ENCODE results near the gene GFOD2.

GFOD2 gene

DNA sequence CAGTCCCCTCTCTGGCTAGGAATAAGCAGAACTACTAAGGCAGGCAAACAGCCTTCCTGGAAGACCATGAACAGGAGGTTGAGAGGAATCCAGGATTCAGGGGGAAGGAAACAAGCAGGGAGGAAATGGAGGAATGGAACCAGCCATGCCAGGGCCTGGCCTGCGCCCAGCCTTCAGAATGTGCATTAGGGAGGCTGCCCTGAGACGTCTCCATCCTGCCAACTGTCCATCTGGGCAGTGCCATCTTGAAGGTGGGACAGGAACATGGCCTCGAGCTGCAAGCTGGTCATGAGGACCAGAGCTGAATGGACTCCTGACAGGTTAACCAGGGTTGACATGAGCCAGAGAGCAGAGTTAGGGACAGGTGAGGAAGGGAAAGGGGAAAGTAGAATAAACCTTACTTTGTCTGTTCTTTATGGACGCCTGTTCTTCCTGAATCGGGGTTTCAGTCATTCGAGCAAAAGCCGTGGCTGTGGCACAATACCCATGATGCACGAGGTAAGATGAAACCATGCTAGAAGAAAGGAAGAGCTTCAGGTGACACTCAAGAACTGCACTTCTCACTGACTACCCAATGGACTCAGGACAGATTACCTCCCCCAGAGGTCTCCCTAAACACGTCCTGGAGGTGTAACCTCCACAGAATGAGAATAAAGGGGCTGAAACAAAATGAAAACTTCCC lies 12.1 kb upstream of the GFOD2 start:
- no peak for DNase-seq

DNA sequence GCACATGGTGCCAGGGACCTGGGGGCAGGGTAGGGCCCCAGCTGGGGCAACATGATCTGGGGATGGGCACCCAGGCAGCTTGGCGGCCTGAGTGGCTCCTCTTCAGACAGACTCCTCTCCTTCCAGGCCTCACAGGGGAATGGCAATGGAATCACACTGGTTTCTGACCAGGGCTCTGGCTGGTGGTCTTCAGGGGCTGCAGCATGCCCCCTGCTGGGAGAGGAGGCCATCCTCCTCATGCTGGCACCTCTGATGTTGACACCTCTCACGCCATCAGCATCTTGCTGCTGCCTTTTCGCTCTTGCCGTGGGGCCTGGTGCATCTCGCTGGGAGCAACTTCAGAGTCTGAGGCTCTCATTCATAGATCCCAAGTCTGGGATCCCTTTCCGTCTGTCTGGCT lies 11.2 kb upstream of the GFOD2 start:
- no peak for DNase-seq

DNA sequence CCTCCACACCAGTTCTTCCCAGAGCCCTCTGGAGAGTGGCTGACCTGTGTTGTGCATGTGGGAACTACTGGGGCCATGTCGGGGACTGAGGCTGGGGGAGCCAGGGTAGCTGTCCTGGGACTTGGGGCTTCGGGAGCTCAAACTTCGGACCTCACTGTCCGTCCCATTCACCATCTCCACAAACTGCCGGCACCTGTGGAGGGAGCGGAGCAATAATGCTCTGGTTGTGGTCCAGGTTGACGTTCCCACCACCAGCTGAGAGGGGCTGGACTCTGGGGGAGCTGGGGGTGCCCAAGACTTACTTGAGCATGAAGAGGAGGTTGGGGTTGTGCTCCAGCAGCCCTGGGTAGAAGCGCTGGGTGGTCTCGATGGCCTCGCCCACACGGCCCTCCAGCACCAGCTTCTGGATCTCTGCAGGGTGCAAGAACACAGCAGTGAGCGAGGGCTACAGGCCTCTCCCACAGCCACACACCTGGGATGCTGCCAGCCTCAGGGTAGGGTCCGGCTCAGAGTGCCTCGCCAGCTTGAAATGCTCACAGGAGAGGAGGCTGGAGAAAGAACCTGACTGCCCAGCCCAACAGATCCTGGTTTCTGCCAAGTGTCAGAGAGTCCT lies 10.6 kb upstream of the GFOD2 start:
- DNase-seq, result no peak

DNA sequence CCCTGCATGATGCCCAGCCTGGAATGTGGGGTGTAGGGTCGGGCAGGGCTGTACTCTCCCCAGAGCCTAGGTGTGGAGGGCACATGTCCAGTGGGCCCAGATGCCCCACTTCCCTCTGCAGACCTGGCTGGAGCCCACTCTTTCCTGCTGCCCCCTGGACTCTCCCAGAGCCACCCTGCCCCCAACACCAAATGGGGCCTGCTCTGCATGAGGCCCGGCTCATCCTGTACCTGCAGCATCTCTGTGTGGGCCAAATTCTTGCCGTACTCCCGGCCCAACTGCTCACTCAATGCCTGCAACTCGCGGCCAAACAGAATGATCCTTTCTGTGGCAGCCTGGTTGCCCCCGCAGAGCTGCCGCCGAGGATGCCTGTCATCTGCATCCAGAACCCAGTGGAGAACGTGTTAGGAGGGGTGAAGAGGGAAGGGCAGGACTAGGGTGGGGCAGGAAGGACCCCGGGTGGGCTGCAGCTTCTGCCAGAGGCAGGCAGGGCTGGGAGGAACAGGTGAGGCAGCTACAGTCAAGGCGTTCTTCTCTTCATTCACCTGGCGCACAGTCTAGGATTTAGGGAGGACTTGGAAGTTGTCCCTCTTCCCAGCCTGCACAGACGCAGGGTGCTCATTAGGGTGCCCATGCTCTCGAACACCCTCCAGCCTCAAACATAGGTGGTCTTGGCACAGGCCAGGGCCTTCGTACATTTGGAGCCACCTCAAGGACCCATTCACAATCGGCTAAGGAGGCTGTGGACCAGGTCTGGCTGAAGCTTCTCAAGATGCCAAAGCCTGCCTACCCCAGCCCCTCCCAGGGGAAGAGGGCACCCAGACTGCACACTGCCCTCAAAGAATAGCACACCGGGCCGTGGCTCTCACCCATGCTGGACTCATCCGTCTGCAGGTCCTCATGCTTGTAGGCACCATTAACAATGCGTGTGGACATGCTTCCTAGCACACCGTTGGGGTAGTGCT lies 8.7 kb upstream of the GFOD2 start:
- DNase-seq, result no peak

DNA sequence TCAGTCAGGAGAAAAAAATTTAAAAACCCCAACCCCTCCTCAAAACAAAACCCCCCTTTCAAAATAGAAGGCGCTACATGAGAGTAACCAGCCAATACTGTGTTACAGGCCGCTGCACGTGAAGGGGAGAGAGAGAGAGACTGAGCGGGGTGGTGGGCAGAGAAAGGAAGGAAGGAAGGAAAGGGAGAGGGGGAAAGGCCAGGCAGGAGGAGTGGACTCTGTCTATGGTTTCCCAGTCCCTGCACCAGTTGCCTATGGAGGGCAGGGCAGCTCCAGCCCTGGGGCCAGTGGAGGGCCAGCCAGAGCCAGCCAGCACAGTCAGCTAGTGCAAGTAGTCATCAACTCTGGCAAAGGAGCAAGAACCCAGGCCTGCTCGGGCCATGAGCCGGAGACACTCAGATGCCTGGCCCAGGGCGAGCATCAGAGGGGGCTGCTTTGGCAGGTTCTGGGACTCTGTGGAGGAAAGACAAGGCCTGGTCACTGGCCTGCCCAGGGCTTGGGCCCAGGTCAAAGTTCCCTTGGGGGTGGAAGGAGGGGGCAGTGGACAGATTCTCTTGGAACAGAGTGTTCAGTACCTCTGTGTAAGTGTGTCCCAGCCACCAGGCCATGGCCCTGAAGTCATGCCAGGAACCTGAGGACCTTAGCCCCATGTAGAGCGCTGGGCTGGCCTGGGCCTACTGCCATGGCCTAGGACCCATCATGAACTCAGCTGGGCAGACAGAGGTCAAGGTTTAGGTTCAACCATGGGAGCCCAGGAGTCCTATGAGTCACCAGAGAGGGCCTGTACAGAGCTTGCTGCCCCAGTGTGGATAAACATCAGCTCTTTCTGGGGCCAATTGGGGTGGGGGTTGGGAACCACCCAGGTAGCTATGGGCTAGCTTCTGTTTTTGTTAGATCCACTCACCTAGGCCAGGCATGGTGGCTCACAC lies 7.3 kb upstream of the GFOD2 start:
- no peak for DNase-seq

DNA sequence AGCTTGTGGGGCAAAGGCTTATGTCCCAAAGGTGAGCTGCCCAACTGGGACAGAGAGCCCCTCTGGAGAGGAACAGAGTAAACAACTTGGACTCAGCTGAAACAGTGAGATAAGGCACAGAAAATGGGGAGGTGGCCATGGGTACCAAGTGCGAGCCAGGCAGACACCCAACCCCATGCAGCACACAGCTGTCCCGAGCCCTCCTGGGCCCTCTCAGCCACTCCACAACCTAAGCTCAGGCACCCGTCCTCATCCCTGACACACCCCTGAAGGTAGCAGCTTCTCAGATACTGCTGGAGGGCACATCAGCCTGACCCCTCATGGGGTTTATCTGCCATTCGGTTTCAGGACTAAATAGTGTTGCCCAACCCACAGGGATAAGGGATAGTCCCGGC lies 4.8 kb upstream of the GFOD2 start:
- DNase-seq, result no peak

DNA sequence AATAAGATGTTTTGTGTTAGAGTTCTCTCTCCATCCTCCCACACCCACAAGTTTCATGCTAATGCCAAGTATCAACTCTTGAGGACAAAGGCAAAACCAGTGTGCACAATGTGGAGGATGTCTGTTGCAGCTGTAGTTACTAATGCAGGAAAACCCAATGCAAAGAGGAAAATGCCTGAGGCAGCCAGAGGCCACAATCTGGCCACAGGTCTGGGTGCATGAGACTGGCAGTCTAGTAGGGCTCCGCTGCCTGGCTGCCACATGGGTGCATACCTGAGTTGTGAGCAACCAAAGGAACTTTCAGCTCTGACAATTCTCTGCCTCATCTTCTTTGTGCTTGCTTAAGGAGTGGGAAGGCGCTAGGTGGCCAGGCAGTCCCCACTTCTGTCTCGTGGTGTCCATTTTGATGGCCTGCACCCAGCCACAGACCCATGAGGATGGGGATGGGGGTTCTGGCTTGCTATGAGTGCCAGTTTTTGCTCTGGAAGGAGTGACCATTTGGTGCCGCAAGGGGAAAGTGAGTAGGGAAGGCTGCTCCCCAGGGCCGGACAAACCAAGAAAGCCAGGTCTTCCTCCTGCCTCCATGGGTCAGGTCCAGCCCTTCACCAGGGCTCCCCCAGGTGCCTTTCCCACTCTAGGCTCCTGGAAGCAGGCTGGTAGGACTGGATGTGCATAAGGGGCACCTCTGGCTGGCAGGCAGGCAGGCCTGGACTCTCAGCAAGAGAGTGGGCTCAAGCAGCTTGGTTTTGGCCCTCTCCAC lies 4.2 kb upstream of the GFOD2 start:
- DNase-seq, result no peak

DNA sequence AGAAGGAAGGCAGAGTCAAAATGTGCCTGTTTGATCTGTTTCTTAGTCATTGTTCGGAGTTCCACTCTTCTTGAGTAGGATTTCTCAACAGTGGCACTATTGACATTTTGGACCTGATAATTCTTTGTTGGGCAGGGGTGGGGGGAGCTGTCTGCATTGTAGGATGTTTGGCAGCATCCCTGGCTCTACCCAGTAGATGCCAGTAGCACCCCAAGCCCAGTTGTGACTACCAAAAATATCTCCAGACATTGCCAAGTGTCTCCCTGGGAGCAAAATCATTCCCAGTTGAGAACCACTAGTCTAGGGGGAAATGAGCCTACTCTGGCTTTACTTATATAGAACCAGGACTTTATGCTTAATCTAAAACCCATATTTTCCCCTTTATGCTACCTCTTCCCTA lies 1.1 kb upstream of the GFOD2 start:
- DNase-seq, result no peak

DNA sequence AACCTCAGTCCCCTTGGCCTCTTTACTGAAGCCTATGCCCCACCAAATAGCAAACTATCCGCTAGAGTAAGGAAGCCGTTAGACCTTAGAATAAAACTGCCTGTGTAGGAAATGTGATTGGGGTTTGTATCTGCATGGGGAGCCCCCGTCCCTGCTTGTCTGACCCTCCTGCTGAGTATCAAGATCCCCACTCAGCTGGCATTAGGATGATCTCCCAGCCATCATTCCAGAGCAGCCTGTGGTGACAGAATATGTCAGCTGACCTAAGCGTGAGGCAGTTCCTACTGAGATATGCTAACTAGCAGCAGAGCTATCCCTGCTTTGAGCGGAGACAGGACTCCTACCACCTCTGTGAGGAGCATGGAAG lies 645 bp upstream of the GFOD2 start:
- peak; percentile 56 for DNase-seq

DNA sequence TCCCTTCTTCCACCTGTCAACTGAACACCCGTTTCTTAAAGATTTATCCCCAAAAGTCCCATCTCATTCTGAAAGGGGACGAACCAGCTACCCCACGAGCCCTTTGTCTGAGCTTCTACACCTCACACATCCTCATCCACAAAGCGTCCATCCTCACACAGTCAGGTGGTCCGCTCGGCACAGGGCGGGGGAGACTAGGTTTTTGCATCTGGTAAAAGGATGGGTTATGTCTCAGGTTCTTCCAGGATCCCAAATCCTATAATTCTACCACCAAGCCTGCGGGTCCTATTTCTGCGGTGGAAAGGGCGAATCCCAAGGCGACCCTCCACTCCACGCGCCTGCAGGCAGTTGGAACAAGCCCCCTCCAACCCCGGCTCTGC lies 458 bp downstream of the GFOD2 start:
- DNase-seq, result no peak

DNA sequence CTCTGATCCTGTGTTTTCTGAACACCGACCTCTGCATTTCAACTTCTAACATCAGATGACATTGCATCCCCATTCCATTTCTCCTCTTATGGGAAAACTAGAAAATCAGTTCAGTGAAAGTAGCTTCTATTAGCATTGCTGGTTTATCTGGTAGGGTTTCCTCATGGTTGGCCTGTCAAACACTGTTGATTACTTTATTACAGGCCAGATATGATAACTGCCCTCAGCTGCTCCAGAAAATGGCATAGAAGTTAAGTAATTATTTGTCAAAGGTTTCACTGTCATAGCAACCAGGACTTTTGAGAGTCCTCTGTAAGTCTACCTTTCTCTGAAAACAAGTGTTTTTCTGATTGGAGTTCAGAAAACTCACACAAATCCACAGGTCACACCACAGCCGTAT lies 3.0 kb downstream of the GFOD2 start:
- no peak for DNase-seq

DNA sequence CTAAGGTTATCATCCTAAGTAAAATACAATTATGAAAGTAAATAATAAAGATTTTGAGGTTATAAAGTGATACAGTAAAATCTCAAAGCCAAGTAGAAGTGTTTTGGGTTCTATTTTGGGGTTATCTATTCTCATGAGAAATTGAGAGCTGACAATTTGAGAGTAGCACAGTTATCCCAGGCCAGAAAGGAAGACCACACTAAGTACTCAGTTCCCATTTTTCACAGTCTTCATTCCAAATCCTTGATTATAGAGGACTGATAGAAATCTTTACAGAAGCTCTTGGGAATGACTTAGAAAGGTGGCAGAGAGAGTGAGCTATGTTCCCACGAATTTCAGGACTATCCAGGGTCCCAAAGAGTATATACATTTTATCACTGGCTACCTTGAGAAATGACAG lies 4.6 kb downstream of the GFOD2 start:
- DNase-seq, result no peak

DNA sequence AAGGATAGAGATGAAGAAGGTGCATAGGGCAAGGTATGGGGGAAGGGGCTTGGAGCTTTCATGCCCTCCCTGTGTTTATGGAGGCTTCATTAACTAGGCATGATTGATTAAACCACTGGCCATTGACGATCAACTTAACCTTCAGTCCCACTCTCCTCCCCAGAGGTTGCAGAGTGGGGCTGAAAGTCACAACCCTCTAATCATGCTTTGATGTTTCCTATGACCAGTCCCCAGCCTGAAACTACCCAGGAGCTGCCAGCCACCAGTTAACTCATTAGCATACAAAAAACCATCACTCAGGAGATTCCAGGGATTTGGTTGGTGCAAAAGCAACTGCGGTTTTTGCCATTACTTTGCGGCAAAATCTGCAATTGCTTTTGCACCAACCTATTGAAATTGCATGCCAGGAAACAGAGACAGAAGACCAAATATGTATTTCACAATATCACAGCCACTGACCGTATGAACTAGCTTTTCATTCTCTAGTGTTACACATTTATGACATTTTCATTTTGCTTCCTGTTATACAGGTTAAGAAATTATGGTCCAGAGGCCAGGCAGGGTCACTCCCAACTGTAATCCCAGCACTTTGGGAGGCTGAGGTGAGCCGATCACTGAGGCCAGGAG lies 5.4 kb downstream of the GFOD2 start:
- DNase-seq, result no peak

DNA sequence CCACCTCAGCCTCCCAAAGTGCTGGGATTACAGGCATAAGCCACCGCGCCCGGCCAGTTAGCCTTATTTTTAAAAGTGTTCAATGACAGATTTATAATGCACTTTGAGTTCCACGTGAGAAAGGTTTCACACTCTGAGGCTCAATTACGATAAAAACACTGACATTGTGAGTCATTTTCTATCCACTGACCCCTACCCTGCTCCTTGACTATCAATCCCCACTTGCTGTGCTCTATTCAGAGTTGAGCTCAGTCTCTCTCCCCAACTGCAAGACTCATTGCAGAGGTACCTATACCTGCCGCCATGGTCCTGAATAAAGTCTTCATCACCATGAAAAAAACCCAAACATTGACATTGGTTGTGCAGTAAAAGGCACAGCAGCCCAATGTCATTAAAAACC lies 8.5 kb downstream of the GFOD2 start:
- DNase-seq, result no peak

DNA sequence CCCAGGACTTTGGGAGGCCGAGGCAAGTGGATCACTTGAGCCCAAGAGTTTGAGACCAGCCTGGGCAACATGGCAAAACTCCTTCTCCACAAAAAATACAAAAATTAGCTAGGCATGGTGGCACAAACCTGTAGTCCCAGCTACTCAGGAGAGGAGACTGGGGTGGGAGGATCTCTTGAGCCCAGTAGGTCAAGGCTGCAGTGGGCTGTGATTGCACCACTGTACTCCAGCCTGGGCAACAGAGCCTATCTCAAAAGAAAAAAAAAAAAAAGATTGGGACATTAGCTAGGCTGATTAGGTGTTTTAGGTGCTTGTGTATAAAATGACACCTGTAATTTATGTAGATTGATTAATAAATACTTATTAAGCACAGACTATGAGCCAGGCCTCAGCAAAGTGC lies 10.1 kb downstream of the GFOD2 start:
- no peak for DNase-seq

DNA sequence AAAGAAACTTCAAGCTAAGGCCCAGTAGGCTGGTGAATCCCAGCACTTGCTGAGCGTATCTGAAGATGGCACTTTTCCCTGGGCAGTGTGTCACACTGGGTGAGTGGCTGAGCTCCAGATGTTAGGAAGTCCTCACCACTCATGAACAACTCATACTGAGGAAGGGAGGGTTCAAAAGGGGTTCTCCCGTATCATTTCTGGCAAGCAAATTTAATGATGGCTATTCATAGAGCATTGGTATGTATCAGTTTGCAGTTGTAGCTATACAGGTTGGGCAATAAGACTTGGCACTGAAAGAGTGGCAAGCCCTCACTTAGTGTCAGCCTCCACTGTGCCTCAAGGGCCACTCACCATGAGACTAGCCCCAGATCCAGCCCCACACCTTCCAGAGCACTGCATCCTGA lies 10.7 kb downstream of the GFOD2 start:
- no peak for DNase-seq

DNA sequence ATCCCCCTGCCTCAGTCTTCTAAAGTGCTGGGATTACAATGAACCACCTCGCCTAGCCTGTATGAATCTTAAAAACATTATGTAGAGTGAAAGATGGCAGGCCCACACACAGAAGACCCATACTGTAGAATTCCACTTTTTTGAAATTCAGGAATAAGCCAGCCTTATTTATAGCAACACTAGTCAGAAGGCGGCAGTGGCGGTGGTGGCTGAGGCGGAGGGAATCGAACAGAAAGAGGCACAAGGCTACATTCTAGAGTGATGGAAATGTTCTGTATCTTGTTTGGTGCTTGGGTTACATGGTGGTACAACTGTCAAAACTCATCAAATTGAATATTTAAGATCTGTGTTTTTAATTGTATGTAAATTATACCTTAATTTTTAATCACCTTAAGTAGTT lies 11.3 kb downstream of the GFOD2 start:
- DNase-seq, result no peak

DNA sequence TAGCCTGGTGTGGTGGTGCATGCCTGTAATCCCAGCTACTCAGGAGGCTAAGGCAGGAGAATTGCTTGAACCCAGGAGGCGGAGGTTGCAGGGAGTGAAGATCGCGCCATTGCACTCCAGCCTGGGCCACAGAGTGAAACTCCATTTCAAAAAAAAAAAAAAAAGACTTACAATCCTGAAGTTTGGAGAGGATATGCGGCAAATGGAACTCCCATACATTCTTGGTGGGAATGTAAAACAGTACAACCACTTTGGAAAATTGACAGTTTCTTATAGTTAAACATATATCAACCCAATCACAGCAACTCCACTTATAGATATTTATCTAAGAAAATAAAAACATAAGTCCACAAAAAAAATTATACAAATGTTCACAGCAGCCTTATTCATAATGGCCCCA lies 11.9 kb downstream of the GFOD2 start:
- no peak for DNase-seq

DNA sequence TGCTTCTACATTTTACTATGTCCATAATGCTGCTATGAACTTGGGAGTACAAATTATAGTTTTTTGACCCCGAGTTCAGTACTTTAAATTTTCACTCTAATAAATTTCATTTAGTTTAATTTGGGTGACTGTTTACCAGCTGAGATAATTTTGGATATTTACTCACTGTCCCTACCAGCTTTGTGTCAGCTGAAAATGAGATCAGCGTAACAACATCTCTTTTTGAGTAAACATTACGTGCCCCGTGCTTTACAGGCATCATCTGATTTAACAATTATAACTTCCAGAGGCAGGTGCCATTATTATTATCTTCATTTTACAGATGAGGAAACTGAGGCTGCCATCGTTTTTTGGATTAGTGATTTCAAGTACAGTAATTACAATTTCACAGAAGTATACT lies 15.0 kb downstream of the GFOD2 start:
- no peak for DNase-seq

DNA sequence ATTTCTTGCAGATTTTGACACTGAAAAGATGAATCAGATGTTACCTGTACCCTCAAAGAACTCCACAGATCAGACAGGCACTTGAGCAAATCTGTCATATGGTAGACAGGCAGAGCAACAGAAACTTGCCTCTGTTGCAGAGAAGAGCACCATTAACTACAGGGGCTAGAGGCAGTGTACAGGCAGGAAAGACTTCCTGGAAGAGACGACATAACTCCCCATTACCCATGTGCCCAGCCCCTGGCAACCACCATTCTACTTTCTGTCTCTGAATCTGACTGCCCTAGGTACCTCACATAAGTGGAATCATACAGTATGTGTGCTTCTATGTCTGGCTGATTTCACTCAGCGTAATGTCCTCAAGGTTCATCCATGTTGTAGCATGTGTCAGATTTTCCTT lies 15.5 kb downstream of the GFOD2 start:
- DNase-seq, result no peak

DNA sequence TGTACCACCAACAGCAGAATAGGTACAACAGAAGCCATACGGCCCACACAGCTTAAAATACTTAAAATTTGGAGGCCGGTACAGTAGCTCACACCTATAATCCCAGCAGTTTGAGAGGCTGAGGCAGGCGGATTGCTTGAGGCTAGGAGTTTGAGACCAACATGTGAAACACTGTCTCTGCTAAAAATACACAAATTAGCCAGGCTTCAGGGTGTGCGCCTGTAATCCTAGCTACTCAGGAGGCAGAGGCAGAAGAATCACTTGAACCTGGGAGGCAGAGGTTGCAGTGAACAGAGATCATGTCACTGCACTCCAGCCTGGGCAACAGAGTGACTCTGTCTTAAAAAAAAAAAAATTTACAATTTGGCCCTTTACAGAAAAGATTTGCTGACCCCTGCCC lies 17.0 kb downstream of the GFOD2 start:
- no peak for DNase-seq

DNA sequence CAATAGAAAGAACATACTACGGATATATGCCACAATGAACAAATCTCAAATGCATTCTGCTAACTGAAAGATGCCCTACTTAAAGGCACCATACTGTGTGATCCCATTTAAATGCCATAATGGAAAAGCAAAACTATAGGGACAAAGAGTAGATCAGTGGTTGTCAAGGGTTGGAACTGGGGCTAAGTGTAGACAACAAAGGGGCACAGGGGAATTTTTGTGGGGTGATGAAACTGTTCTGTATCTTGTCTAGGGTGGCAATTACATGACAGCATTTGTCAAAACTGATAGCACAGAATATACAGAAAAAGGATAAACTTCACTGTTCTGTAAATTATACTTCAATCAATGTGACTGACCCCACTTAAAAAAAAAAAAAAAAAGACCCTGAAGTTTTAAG lies 17.7 kb downstream of the GFOD2 start:
- DNase-seq, result no peak
